ENCODE results near the gene PCP2.

GRCh38 chr19:7637374-7638256 lies 4.1 kb upstream of the PCP2 start:
- TF ChIP-seq BACH2 (CRISPR knock-in tag; IDR thresholded peaks at IDR 0.05; ENCODE audit: borderline replicate concordance) (no peak), ZFP30 (CRISPR knock-in tag; IDR thresholded peaks at IDR 0.05) (no peak)
